Measurements from ENCODE around the gene ADAMTSL2.

ADAMTSL2 gene

GRCh38 chr9:133536080-133536479 is 1.6 kb downstream of the ADAMTSL2 start:
- no peak for DNase-seq

- DNase-seq, result no peak
Measured at GRCh38 chr9:133536536-133536935, 2.0 kb downstream of the ADAMTSL2 start.

GRCh38 chr9:133537257-133537656 is 2.8 kb downstream of the ADAMTSL2 start:
- DNase-seq, result no peak

- no peak for DNase-seq
Measured at GRCh38 chr9:133538176-133538575, 3.7 kb downstream of the ADAMTSL2 start.

- DNase-seq, result no peak
Measured at GRCh38 chr9:133538851-133539833, 4.6 kb downstream of the ADAMTSL2 start.

- no peak for DNase-seq
Measured at GRCh38 chr9:133539991-133540697, 5.6 kb downstream of the ADAMTSL2 start.

GRCh38 chr9:133540698-133541025 is 6.2 kb downstream of the ADAMTSL2 start:
- DNase-seq, result no peak

- DNase-seq, result no peak
Measured at GRCh38 chr9:133542002-133542401, 7.5 kb downstream of the ADAMTSL2 start.

GRCh38 chr9:133543772-133544467 is 9.4 kb downstream of the ADAMTSL2 start:
- no peak for DNase-seq

GRCh38 chr9:133545494-133546286 is 11.2 kb downstream of the ADAMTSL2 start:
- DNase-seq, result no peak

GRCh38 chr9:133546287-133546680 is 11.8 kb downstream of the ADAMTSL2 start:
- DNase-seq, result no peak

GRCh38 chr9:133547116-133547515 is 12.6 kb downstream of the ADAMTSL2 start:
- no peak for DNase-seq

- no peak for DNase-seq
Measured at GRCh38 chr9:133551446-133551845, 16.9 kb downstream of the ADAMTSL2 start.

GRCh38 chr9:133552236-133552635 is 17.7 kb downstream of the ADAMTSL2 start:
- DNase-seq, result no peak

- DNase-seq, result no peak
Measured at GRCh38 chr9:133553123-133553522, 18.6 kb downstream of the ADAMTSL2 start.

- DNase-seq, result no peak
Measured at GRCh38 chr9:133553973-133554713, 19.6 kb downstream of the ADAMTSL2 start.

- DNase-seq, result no peak
Measured at GRCh38 chr9:133554729-133555128, 20.2 kb downstream of the ADAMTSL2 start.

- no peak for DNase-seq
Measured at GRCh38 chr9:133556354-133556753, 21.9 kb downstream of the ADAMTSL2 start.

GRCh38 chr9:133557581-133557980 is 23.1 kb downstream of the ADAMTSL2 start:
- DNase-seq, result no peak

- DNase-seq, result no peak
Measured at GRCh38 chr9:133558191-133559126, 24.0 kb downstream of the ADAMTSL2 start.

GRCh38 chr9:133560311-133560710 is 25.8 kb downstream of the ADAMTSL2 start:
- no peak for DNase-seq

Measured in right forelimb (tissue), 1 donor.